Suprapubic skin (tissue), 4 donors: ENCODE data around the gene NUS1.

ENCODE experiments used
- CTCF ChIP-seq, 2 donors: fragments of 200-600 bp in 1 of 2; fragments of 450-650 bp in 1 of 2; sonication (generic) in 1 of 2; IDR thresholded peaks; one replicate each; pipeline ENCODE4 v1.5.1; 2016 to 2019; ENCODE audit warnings: antibody characterized with exemption in 2 of 2, mild to moderate bottlenecking in 1 of 2, moderate library complexity in 1 of 2
- POLR2A ChIP-seq, 2 donors: fragments of 450-650 bp; IDR thresholded peaks; one replicate each; pipeline ENCODE4 v1.6.1; 2017; ENCODE audit warnings: antibody characterized with exemption in 2 of 2, mild to moderate bottlenecking in 2 of 2, moderate library complexity in 2 of 2
- POLR2AphosphoS5 ChIP-seq, 3 donors: sonication (generic); formaldehyde crosslinking; IDR thresholded peaks; one replicate each; pipeline ENCODE4 v1.6.1; 2017; ENCODE audit warnings: antibody characterized with exemption in 3 of 3

GRCh38 chr6:117711369-117711768, 36.1 kb downstream of the NUS1 start:
- TF ChIP-seq CTCF (IDR thresholded peaks at IDR 0.05) (no peak), POLR2AphosphoS5 (IDR thresholded peaks at IDR 0.05) (no peak), POLR2A (IDR thresholded peaks at IDR 0.05) (no peak)
